ENCODE data around the gene IL17B. TPM values are rescaled to one million over a fixed set of nuclear protein-coding genes. Genes with fewer than 3 reads are reported as not detected.

Gene IL17B
- total and polyA plus RNA-seq, 4 donors = 0.87 to 4.0 (median 2.2) TPM

DNA sequence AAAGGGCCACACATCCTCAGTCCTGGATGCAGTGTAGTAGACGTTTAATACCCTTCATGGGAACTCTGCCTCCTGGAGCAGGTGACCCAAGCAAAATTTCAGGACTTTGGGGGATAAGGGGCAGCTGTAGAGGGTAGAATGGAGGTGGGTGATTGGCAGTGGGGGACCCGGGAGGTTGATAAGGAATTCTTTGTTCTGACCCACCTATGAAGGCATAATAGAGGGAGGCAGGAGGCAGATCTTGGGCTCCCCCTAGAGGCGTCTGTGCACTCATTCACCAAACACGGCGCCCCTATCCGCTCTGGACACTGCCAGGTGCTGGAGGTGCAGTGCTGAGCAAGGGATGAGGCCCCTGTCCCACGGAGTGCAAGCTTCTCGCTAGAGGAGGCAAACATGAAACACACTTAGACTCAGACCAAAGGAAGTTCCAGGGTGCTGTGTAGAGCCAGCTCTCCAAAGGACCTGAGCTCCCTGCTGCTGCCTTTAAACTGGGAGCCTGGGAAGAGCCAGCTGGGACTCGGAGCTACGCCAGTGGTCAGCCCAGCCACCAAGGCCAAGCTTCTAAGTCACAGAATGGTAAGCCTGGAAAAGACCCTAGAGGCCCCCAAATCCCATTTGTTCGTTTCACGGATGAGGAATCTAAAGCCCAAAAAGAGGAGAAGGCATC is 7.7 kb downstream of the IL17B start:
- WGBS (ENCODE audit: insufficient coverage) = 48% methylated on average over 12 of the region's 12 CpGs
- Histone ChIP-seq H3K4me3 (ENCODE audit: low read depth, low read length) (no peak overlapping the region), H3K9me3 (ENCODE audit: control insufficient read depth, insufficient read depth, low read length) (no peaks in the 10 kb centered on the region), H3K4me1 (ENCODE audit: control insufficient read depth, insufficient read depth, low read length) (peaks cover 16% of the 10 kb centered on the region), H3K36me3 (ENCODE audit: control insufficient read depth, insufficient read depth, low read length) (peaks cover 9% of the 10 kb centered on the region), H3K27ac (ENCODE audit: low read depth, low read length) (no peak overlapping the region), H3K27me3 (ENCODE audit: control insufficient read depth, insufficient read depth, low read length) (no peaks in the 10 kb centered on the region)
- peak in 2 of 6 donors; percentile 32 to 47 for DNase-seq (ENCODE audit: low read depth in 4 of 6, low spot score in 6 of 6)

DNA sequence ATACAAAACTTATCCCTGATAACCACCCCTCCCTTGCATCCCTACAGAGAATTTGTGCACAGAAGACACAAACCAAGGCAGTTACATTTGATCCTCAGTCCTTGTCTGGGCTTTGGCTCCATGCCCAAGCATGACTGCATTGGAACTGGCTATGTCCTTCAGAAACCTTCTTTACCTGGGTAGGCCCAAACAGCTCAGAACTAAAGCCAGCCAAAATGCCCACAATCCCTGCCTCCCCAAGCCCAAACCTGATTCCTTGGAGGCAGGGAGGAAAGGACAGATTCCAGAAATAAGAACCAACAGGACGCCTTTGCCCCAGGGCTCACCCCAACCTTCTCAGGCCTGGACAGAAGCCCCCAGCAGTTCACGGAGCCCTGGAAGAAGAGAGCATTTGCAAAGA is 8.2 kb downstream of the IL17B start:
- H3K4me3 ChIP-seq (ENCODE audit: low read depth, low read length) = no peak overlapping the region
- H3K36me3 ChIP-seq (ENCODE audit: control insufficient read depth, insufficient read depth, low read length) = peaks cover 12% of the 10 kb centered on the region
- peaks cover 18% of the 10 kb centered on the region for H3K4me1 ChIP-seq (ENCODE audit: control insufficient read depth, insufficient read depth, low read length)
- H3K27ac ChIP-seq (ENCODE audit: low read depth, low read length) = no peak overlapping the region
- peak in 1 of 6 donors; percentile 27 for DNase-seq (ENCODE audit: low read depth in 4 of 6, low spot score in 6 of 6)
- WGBS (ENCODE audit: insufficient coverage) = 89% methylated on average over 1 of the region's 2 CpGs
- no peaks in the 10 kb centered on the region for H3K27me3 ChIP-seq (ENCODE audit: control insufficient read depth, insufficient read depth, low read length)
- no peaks in the 10 kb centered on the region for H3K9me3 ChIP-seq (ENCODE audit: control insufficient read depth, insufficient read depth, low read length)

DNA sequence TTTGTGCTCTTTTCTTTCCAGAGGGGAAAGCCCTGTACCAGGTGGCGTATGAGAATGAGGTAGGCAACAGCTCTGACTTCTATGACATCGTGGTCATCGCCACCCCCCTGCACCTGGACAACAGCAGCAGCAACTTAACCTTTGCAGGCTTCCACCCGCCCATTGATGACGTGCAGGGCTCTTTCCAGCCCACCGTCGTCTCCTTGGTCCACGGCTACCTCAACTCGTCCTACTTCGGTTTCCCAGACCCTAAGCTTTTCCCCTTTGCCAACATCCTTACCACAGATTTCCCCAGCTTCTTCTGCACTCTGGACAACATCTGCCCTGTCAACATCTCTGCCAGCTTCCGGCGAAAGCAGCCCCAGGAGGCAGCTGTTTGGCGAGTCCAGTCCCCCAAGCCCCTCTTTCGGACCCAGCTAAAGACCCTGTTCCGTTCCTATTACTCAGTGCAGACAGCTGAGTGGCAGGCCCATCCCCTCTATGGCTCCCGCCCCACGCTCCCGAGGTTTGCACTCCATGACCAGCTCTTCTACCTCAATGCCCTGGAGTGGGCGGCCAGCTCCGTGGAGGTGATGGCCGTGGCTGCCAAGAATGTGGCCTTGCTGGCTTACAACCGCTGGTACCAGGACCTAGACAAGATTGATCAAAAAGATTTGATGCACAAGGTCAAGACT is 11.0 kb downstream of the IL17B start:
- WGBS (ENCODE audit: insufficient coverage) = 96% methylated on average over 21 of the region's 22 CpGs
- Histone ChIP-seq H3K4me3 (ENCODE audit: low read depth, low read length) (no peak overlapping the region), H3K36me3 (ENCODE audit: control insufficient read depth, insufficient read depth, low read length) (peaks cover 25% of the 10 kb centered on the region), H3K9me3 (ENCODE audit: control insufficient read depth, insufficient read depth, low read length) (no peaks in the 10 kb centered on the region), H3K4me1 (ENCODE audit: control insufficient read depth, insufficient read depth, low read length) (peaks cover 29% of the 10 kb centered on the region), H3K27me3 (ENCODE audit: control insufficient read depth, insufficient read depth, low read length) (no peaks in the 10 kb centered on the region), H3K27ac (ENCODE audit: low read depth, low read length) (no peak overlapping the region)
- DNase-seq (ENCODE audit: low read depth in 4 of 6, low spot score in 6 of 6) = no peak

DNA sequence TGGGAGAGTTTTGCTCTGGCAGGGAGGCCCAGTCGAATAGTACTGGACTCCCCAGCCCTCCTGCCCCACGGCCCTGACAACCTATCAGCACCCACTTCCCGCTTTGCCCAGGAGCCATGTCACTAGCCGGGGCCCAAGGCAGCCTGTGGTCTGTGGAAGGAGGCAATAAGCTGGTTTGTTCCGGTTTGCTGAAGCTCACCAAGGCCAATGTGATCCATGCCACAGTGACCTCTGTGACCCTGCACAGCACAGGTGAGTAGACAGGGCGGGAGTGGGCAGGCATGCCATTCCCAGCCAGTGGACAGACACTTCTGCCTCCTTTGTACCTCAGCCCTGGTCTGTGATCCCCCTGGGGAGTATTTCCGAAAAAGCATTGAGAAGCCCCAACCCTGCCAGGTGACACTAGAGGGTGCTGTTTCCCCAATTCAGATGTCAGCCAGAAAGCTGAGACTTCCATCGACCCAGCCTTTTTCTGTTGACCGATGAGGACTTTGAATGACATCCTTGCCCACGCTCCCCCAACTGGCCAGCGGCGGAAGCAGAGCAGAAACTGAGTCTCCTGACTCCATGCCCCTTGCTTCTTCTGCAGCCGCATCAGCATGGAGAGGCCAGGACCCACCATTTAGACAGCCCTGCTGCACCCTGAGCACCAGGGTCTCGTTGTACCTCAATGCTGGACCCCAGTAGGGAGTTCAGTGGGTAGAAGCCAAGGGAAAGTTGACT is 11.7 kb downstream of the IL17B start:
- Histone ChIP-seq H3K36me3 (ENCODE audit: control insufficient read depth, insufficient read depth, low read length) (peaks cover 30% of the 10 kb centered on the region), H3K4me3 (ENCODE audit: low read depth, low read length) (no peak overlapping the region), H3K9me3 (ENCODE audit: control insufficient read depth, insufficient read depth, low read length) (no peaks in the 10 kb centered on the region), H3K27me3 (ENCODE audit: control insufficient read depth, insufficient read depth, low read length) (no peaks in the 10 kb centered on the region), H3K27ac (ENCODE audit: low read depth, low read length) (no peak overlapping the region), H3K4me1 (ENCODE audit: control insufficient read depth, insufficient read depth, low read length) (peaks cover 29% of the 10 kb centered on the region)
- peak in 3 of 6 donors; percentile 12 to 77 (median 74) for DNase-seq (ENCODE audit: low read depth in 4 of 6, low spot score in 6 of 6)
- 35% methylated on average over 11 of the region's 14 CpGs for WGBS (ENCODE audit: insufficient coverage)

DNA sequence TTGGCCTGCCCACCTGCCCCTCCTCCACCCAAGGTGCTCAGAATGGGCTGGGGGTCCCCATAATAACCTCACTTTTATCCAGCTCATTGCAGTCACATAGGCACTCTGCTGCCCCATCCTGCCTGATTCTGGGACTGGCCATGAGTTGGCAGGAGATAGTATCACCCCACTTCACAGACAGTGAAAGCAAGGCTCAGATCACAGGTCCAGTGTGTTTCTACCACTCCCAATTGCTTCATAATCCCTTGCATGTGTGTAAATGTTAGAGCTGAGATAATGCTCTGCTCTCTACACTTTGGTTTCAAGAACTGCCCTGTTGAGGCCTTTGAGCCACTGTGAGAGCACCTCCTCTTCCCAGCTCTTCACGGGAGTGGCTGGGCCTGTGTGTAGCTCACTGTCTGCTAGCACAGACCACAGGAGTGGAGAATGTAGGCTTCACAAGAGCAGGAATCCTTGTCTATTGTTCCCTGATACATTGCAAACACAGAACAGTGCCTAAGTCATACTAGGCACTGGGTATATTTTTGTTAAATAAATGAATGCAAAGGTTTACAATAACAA is 12.8 kb downstream of the IL17B start:
- peaks cover 30% of the 10 kb centered on the region for H3K36me3 ChIP-seq (ENCODE audit: control insufficient read depth, insufficient read depth, low read length)
- H3K4me1 ChIP-seq (ENCODE audit: control insufficient read depth, insufficient read depth, low read length) = peaks cover 25% of the 10 kb centered on the region
- H3K27me3 ChIP-seq (ENCODE audit: control insufficient read depth, insufficient read depth, low read length) = no peaks in the 10 kb centered on the region
- no peaks in the 10 kb centered on the region for H3K9me3 ChIP-seq (ENCODE audit: control insufficient read depth, insufficient read depth, low read length)
- H3K4me3 ChIP-seq (ENCODE audit: low read depth, low read length) = no peak overlapping the region
- no peak for DNase-seq (ENCODE audit: low read depth in 4 of 6, low spot score in 6 of 6)
- H3K27ac ChIP-seq (ENCODE audit: low read depth, low read length) = no peak overlapping the region
- no CpG with 5 or more reads among the region's 1 CpG for WGBS (ENCODE audit: insufficient coverage)

DNA sequence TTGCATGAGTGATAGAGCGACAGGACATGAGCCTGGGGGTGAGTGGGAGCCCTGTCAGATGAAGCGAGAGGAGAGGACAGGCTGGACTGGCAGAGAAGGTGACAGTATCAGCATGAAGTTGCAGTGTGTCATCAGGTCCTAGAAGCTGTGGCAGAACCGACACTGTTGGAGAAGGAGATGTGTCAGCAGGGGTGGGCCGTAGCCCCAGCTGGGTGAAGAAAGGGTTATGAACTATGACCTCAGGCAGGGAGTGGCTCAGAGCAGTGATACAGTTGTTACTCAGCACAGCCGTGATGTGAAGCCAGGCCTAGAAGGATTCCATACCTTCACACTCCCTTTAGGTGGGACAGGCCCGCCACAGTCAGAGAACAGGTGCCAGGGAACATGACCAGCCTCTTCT is 13.7 kb downstream of the IL17B start:
- Histone ChIP-seq H3K4me3 (ENCODE audit: low read depth, low read length) (no peak overlapping the region), H3K4me1 (ENCODE audit: control insufficient read depth, insufficient read depth, low read length) (peaks cover 21% of the 10 kb centered on the region), H3K36me3 (ENCODE audit: control insufficient read depth, insufficient read depth, low read length) (peaks cover 30% of the 10 kb centered on the region), H3K27ac (ENCODE audit: low read depth, low read length) (no peak overlapping the region), H3K27me3 (ENCODE audit: control insufficient read depth, insufficient read depth, low read length) (no peaks in the 10 kb centered on the region), H3K9me3 (ENCODE audit: control insufficient read depth, insufficient read depth, low read length) (no peaks in the 10 kb centered on the region)
- 88% methylated on average over 5 of the region's 6 CpGs for WGBS (ENCODE audit: insufficient coverage)
- no peak for DNase-seq (ENCODE audit: low read depth in 4 of 6, low spot score in 6 of 6)

DNA sequence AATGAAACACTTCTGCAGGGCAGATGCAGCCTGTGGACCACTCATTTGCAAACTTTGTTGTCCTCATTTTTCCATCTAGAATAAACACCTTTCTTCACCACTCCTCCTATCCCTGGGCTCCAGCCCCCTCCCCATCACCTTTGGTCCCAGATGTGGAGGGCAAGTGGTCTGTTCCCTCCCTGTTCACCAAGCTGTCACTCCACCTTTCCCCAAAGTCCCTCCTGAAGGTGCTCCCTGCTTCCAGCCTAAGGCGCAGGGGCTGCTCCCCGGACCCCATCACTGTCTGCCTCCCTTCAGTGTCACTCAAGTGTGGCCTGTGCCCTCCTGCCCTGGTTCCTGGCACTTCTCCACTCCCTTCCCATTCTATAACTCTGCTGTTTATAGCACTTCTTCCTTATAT is 14.4 kb downstream of the IL17B start:
- Histone ChIP-seq H3K4me3 (ENCODE audit: low read depth, low read length) (no peak overlapping the region), H3K9me3 (ENCODE audit: control insufficient read depth, insufficient read depth, low read length) (no peaks in the 10 kb centered on the region), H3K27ac (ENCODE audit: low read depth, low read length) (no peak overlapping the region), H3K4me1 (ENCODE audit: control insufficient read depth, insufficient read depth, low read length) (peaks cover 21% of the 10 kb centered on the region), H3K27me3 (ENCODE audit: control insufficient read depth, insufficient read depth, low read length) (no peaks in the 10 kb centered on the region), H3K36me3 (ENCODE audit: control insufficient read depth, insufficient read depth, low read length) (peaks cover 30% of the 10 kb centered on the region)
- WGBS (ENCODE audit: insufficient coverage) = 91% methylated on average over 2 of the region's 2 CpGs
- DNase-seq (ENCODE audit: low read depth in 4 of 6, low spot score in 6 of 6) = no peak

DNA sequence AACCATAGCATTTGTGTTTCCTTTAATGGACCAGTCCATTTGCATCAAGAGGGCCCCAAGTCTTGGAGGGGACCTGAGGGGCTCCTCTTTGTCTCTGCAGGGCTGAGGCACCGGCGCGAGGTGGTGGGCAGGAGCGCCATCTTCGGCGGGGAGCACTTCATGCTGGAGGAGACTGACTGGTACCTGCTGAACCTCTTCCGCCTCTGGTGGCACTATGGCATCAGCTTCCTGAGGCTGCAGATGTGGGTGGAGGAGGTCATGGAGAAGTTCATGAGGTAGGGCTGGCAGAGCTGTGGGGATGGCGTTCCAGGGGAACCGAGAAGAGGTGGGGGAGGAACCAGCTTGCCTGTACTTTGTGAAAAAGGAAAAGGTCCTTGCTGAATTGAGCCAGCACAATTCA is 15.2 kb downstream of the IL17B start:
- H3K27ac ChIP-seq (ENCODE audit: low read depth, low read length) = no peak overlapping the region
- H3K4me1 ChIP-seq (ENCODE audit: control insufficient read depth, insufficient read depth, low read length) = peaks cover 29% of the 10 kb centered on the region
- no peaks in the 10 kb centered on the region for H3K9me3 ChIP-seq (ENCODE audit: control insufficient read depth, insufficient read depth, low read length)
- no peaks in the 10 kb centered on the region for H3K27me3 ChIP-seq (ENCODE audit: control insufficient read depth, insufficient read depth, low read length)
- 90% methylated on average over 9 of the region's 9 CpGs for WGBS (ENCODE audit: insufficient coverage)
- no peak for DNase-seq (ENCODE audit: low read depth in 4 of 6, low spot score in 6 of 6)
- H3K36me3 ChIP-seq (ENCODE audit: control insufficient read depth, insufficient read depth, low read length) = peaks cover 30% of the 10 kb centered on the region
- H3K4me3 ChIP-seq (ENCODE audit: low read depth, low read length) = no peak overlapping the region

DNA sequence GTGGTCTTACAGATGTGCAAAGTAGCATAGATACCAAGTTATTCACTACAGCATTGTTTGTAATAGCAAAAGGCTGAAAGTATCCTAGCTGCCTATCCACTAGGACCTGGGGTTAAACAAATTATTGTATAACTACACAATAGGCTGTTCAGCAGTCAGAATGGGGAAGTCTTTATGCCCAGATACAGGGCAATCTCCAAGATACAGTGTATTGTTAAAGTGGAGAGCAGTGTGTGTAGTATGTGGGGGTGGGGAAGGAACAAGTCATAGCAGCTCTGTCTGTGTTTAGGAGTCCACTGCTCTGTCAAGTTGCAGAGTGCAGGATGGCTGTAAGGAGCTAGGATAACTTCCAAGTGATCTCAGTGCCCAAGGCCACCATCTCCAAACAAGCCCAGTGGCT is 15.7 kb downstream of the IL17B start:
- H3K27me3 ChIP-seq (ENCODE audit: control insufficient read depth, insufficient read depth, low read length) = no peaks in the 10 kb centered on the region
- H3K4me3 ChIP-seq (ENCODE audit: low read depth, low read length) = no peak overlapping the region
- no peaks in the 10 kb centered on the region for H3K9me3 ChIP-seq (ENCODE audit: control insufficient read depth, insufficient read depth, low read length)
- peaks cover 33% of the 10 kb centered on the region for H3K4me1 ChIP-seq (ENCODE audit: control insufficient read depth, insufficient read depth, low read length)
- DNase-seq (ENCODE audit: low read depth in 4 of 6, low spot score in 6 of 6) = no peak
- peaks cover 29% of the 10 kb centered on the region for H3K36me3 ChIP-seq (ENCODE audit: control insufficient read depth, insufficient read depth, low read length)
- H3K27ac ChIP-seq (ENCODE audit: low read depth, low read length) = no peak overlapping the region
